ENCODE data around the gene PVALEF. TPM values are rescaled to one million over a fixed set of nuclear protein-coding genes. Genes with fewer than 3 reads are reported as not detected.

Gene PVALEF
- total RNA-seq, 1 donor from 2014 or later, result not detected

GRCh38 chr17:81123052-81124048 is 42.0 kb upstream of the PVALEF start:
- Histone ChIP-seq H3K27me3 (no peaks in the 10 kb centered on the region), H3K36me3 (no peaks in the 10 kb centered on the region), H3K27ac (no peak overlapping the region), H3K4me1 (no peaks in the 10 kb centered on the region), H3K9me3 (no peaks in the 10 kb centered on the region), H3K4me3 (no peak overlapping the region)
- intact Hi-C loops (cut with DNase I), result no loop called here
- no peak for DNase-seq
- no peak for TF ChIP-seq CTCF (IDR thresholded peaks at IDR 0.05)
- ATAC-seq, result no peak

DNA sequence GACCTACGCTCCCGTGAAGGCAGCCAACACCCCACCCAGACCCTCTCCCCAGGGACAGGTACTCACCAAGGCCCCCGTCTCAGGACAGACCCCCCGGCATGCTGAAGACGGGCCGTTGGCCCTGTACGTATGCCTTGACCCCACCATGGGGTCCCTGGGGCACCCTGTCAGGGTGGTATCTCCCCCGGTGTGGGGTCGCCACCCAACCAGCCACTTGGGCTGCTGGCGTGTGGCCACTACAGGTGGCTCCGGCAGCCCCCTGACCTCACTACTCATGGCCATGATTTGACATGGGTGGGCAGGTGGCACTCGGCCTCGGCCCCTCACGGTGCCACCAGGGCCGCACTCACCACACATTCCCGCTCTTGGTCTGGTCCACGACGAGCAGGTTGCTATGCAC is 40.9 kb upstream of the PVALEF start:
- Histone ChIP-seq H3K4me3 (no peak overlapping the region), H3K9me3 (no peaks in the 10 kb centered on the region), H3K27me3 (no peaks in the 10 kb centered on the region), H3K4me1 (no peaks in the 10 kb centered on the region), H3K27ac (no peak overlapping the region), H3K36me3 (no peaks in the 10 kb centered on the region)
- ATAC-seq (no peak), DNase-seq (no peak)
- intact Hi-C loops (cut with DNase I), result no loop called here
- TF ChIP-seq CTCF (IDR thresholded peaks at IDR 0.05), result no peak

DNA sequence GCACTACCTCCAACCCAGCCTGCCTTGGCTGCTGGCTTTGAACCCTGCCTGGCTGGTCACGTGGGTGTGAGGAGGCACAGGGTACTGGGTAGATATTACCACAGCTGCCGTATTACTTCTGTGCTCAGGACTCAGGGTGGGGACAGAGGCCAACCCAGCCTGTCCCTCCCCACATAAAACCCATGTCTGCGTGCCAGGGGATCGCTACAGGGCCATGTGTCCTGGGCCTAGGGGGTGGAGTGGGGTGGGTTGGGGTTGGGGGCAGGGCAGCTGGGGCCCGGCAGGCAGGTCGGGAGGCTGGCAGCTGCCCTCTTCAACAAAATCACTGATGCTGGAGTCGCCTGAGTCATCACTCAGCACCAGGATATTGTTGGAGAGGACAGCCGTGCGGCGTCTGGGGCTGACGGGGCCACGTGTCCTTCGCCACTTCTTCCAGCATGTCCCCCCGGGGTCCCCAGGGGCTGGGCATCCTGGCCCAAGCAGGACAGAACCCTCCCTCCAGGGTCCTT is 39.7 kb upstream of the PVALEF start:
- DNase-seq, result no peak
- no peaks in the 10 kb centered on the region for H3K36me3 ChIP-seq
- no peak for ATAC-seq
- no peaks in the 10 kb centered on the region for H3K4me1 ChIP-seq
- TF ChIP-seq CTCF (IDR thresholded peaks at IDR 0.05), result no peak
- H3K9me3 ChIP-seq, result no peaks in the 10 kb centered on the region
- intact Hi-C loops (cut with DNase I), result no loop called here
- H3K27me3 ChIP-seq, result no peaks in the 10 kb centered on the region
- no peak overlapping the region for H3K4me3 ChIP-seq
- no peak overlapping the region for H3K27ac ChIP-seq

GRCh38 chr17:81126281-81127132 is 38.8 kb upstream of the PVALEF start:
- DNase-seq, result no peak
- intact Hi-C loops (cut with DNase I), result no loop called here
- Histone ChIP-seq H3K4me3 (no peak overlapping the region), H3K36me3 (no peaks in the 10 kb centered on the region), H3K9me3 (no peaks in the 10 kb centered on the region), H3K27me3 (no peaks in the 10 kb centered on the region), H3K4me1 (no peaks in the 10 kb centered on the region), H3K27ac (no peak overlapping the region)
- no peak for TF ChIP-seq CTCF (IDR thresholded peaks at IDR 0.05)
- no peak for ATAC-seq

- DNase-seq (no peak), ATAC-seq (no peak)
- intact Hi-C loops (cut with DNase I), result no loop called here
- Histone ChIP-seq H3K27ac (no peak overlapping the region), H3K4me3 (no peak overlapping the region), H3K27me3 (no peaks in the 10 kb centered on the region), H3K9me3 (no peaks in the 10 kb centered on the region), H3K4me1 (no peaks in the 10 kb centered on the region), H3K36me3 (no peaks in the 10 kb centered on the region)
- TF ChIP-seq CTCF (IDR thresholded peaks at IDR 0.05), result no peak
These were observed 38.2 kb upstream of the PVALEF start for GRCh38 chr17:81127133-81127455.

Measured in upper lobe of right lung (tissue), 1 donor.